ENCODE results near the gene CDH3. TPM values are rescaled to one million over a fixed set of nuclear protein-coding genes. Genes with fewer than 3 reads are reported as not detected.

CDH3 gene
- total RNA-seq, 1 donor from 2014 or later, result not detected

GRCh38 chr16:68651136-68651535, 6.0 kb downstream of the CDH3 start:
- DNase-seq (ENCODE audit: low read depth), result no peak

DNA sequence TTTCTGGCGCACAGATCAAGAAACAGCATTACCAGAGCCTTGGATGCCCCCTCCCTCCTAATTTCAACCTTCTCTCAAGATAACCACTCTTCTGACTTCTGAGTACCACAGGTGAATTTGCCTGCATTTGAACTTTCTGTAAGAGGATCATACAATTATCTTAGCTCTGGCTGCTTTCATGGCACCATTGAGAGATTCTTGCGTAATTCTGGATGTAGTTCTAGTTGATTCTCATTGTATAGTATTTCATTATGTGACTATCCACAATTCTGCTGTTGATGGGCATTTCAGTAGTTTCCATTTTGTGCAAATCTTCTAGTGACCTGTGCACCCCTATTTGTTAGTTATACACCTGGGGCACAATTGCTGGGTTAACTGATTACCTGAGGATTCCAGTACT, 7.5 kb downstream of the CDH3 start:
- DNase-seq (ENCODE audit: low read depth), result no peak

- DNase-seq (ENCODE audit: low read depth), result no peak
Observed at GRCh38 chr16:68655806-68656205, 10.7 kb downstream of the CDH3 start.

DNA sequence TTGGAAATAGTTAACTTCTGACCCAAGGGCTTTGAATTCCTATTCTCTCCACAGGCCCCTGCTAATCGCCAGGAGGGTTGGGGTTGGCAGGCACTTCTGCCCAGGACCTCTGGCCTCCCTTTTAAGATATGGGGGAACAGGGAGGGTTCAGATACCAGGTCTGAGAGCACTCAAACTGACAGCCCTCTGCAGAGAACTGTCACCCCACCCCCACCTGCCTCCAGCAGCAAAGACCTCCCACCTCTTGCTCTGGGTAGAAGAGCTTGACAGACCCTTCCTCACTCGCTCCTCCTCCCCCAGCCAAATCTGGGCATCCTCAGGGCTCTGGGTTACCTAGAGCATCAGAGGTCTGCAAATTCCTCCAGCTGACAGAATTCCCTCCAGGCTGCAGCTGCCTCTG, 11.6 kb downstream of the CDH3 start:
- DNase-seq (ENCODE audit: low read depth), result no peak

DNA sequence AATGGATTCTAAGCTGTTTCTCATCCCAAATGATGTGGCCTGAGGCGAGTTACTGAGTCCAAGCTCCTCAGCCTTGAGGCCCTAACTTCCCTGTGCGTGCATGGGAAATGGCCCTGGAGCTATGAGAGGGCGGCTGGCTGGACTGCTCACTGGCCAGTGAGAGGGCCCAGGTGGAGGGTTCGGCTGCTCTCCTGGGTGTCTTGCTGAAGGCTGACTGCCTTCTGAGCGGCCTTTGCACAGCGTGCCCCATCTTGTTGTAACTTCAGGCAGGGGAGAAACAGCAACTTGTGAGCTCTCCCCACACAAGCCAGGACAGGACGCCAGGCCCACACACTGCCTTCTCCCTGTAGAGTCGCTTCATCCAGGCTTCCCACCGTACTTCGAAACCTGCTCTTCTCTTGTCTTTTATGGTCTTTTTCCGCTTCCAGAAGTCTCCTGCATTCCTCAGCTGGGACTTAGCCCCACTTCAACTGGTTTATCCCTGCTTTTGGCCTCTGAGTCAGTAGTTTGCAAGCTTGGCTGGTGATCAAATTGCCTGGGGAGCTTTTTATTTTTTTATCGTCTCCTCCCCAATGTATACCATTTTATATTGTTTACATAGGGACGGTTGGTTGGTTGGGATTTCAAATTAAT, 13.3 kb downstream of the CDH3 start:
- peak; percentile 58 for DNase-seq (ENCODE audit: low read depth)

DNA sequence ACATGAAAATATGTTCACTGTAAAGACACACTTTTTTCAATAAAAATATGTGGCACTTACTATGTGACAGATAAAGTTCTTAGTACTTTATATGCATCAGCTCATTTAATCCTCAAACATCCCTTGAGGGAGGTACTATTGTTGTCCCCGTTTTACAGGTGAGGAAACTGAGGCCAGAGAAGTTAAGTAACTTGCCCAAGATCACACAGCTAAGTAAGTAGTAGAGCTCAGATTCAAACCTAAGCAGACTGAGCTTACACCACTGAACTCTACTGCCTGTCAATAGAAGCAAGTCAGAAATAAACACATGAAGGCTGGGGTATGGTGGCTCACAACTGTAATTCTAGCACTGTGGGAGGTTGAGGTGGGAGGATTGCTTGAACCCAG, 13.9 kb downstream of the CDH3 start:
- no peak for DNase-seq (ENCODE audit: low read depth)

- DNase-seq (ENCODE audit: low read depth), result no peak
Observed at GRCh38 chr16:68659412-68660358, 14.6 kb downstream of the CDH3 start.

- no peak for DNase-seq (ENCODE audit: low read depth)
Observed at GRCh38 chr16:68660359-68660795, 15.3 kb downstream of the CDH3 start.

DNA sequence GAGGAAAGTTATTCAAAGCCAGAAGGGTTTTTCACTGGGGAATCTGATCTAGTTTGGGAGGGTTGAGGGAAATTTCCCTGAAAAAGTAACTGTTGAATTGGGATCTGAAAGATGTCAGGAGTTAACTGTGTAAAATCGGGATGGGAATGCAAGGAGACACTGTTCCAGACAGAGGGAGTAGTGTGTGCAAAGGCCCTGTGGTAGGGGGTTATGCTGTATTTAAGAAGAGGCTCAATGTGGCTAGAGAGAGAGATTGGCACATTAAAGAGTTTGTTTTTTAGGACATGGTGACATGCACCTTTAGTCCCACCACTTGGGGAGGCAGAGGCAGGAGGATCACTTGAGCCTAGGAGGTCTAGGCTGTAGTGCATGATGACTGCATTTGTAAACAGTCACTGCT, 16.9 kb downstream of the CDH3 start:
- DNase-seq (ENCODE audit: low read depth), result no peak

GRCh38 chr16:68664297-68664696, 19.2 kb downstream of the CDH3 start:
- no peak for DNase-seq (ENCODE audit: low read depth)

DNA sequence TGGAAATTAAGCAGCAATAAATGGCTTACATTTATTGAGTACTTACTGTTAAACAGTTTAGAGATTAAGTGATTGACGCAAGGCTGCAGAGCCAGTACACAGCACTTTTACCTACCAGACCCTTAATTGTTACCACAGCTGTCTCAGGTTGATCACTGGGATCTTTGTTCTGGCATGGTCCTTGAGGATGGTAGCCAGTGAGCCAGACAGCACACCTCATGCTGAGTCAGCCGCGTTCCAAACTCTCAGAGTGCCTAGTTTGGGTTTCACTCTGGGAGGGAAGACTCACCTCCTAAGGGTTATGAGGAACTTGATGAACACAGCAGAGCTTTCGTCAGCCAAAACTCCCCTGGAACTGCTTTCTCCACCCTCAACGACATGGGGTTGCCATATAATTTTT, 20.4 kb downstream of the CDH3 start:
- DNase-seq (ENCODE audit: low read depth), result no peak

DNA sequence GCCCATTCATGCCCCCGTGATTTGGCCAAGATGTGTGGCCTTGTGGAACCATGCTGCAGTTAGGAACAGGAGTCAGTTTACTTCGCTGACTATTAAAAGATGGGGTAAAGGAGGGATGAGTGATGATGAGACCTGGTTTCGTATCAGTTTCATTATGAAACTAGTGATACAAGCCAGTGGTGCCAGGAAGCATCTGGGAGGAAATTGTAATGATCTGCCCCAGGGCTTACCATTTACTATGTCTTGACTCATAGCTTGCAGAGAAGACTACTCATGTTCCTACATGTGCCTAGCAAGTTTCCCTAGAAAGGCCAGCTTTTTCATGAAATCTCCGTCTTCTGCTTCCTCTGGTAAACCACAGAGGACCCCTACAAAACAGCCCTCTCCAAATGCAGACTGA, 23.2 kb downstream of the CDH3 start:
- no peak for DNase-seq (ENCODE audit: low read depth)

- DNase-seq (ENCODE audit: low read depth), result peak; percentile 5
Observed at GRCh38 chr16:68676113-68676860, 31.2 kb downstream of the CDH3 start.

DNA sequence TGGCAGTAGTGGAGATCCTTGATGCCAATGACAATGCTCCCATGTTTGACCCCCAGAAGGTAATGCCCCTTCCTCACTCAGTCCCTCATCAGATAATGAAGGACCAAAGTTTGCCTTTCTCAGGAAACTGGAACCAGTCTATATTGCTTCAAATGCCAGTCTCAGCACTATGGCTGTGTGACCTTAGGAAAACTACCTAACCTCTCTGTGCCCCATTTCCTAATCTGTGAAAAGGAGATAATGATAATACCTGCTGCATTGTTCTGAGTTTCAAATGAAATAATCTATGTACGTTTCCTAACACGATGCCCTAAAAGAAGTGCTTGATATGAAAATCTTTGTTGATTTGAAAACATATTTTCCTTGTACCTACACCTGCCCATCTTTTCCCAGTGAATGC, 35.9 kb downstream of the CDH3 start:
- DNase-seq (ENCODE audit: low read depth), result no peak

- no peak for DNase-seq (ENCODE audit: low read depth)
Observed at GRCh38 chr16:68685685-68686478, 40.8 kb downstream of the CDH3 start.

DNA sequence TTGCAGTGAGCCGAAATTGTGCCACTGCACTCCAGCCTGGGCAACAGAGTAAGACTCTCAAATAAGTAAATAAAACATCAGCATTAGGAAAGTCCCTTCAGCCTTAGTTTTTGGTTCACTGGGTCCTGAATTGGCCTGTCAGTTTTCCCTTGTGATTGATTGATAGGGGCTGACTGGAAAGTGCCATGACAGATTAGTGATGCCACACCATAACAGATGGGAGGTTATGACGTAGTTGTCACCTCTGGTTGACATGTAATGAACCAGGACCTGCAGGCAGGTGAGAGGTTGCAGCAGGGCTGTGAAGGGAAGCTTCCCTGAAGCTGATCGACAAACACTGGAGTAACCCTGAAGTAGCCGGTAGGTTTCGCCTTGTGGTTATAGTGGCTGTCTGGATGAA, 41.8 kb downstream of the CDH3 start:
- DNase-seq (ENCODE audit: low read depth), result no peak

DNA sequence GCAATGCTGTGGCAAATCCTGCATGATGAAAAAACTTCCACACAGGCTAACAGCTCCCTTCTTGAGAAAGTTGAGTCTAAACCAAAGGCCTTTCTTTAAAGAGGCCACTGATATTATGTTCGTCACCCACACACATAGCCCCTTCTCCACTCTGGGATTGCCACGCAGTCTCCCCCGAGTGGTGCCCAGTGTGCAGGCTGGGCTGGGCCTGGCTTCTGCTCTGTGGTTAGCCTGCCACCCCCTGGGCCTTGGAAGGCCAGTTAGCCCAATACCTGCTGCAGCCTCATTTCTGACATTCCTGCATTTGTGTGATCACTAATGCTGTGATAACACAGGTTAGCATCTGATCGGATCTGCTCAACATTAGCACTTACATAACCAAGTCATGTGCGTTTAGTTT, 44.8 kb downstream of the CDH3 start:
- no peak for DNase-seq (ENCODE audit: low read depth)

DNA sequence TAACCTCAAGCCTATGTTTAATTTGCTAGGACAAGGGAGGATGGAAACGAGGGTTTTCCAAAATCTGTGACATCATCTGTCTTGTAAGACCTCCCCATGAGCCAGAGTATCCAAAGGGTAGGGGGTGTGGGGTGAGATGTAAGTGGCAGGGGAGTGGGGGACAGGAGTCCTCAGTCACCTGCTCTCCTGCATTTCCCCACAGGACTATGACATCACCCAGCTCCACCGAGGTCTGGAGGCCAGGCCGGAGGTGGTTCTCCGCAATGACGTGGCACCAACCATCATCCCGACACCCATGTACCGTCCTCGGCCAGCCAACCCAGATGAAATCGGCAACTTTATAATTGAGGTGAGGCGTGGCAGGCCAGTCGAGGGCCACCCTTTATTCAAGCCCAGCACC, 50.5 kb downstream of the CDH3 start:
- DNase-seq (ENCODE audit: low read depth), result no peak

GRCh38 chr16:68696514-68696913, 51.4 kb downstream of the CDH3 start:
- no peak for DNase-seq (ENCODE audit: low read depth)

GRCh38 chr16:68698091-68698490, 53.0 kb downstream of the CDH3 start:
- DNase-seq (ENCODE audit: low read depth), result no peak

GRCh38 chr16:68700120-68700519, 55.0 kb downstream of the CDH3 start:
- DNase-seq (ENCODE audit: low read depth), result no peak
